HepG2 (cell line): ENCODE data around the gene TRIM27. TPM values are rescaled to one million over a fixed set of nuclear protein-coding genes. Genes with fewer than 3 reads are reported as not detected.

Experiments used
- CHCHD3 ChIP-seq: sonication (generic); formaldehyde crosslinking; IDR thresholded peaks from 2 replicates; pipeline ENCODE4 v1.8.0; 2022; ENCODE audit warnings: mild to moderate bottlenecking, missing genetic modification reagents, moderate library complexity
- CHD2 ChIP-seq: IDR thresholded peaks from 2 replicates; pipeline ENCODE4 v1.6.1; 2011; ENCODE audit warnings: low read depth, low read length, improper control_type of control experiment
- CREBL2 ChIP-seq: sonication (generic); formaldehyde crosslinking; IDR thresholded peaks from 2 replicates; pipeline ENCODE4 v1.8.1; 2023; ENCODE audit warnings: missing genetic modification reagents, mild to moderate bottlenecking, borderline replicate concordance
- DRAP1 ChIP-seq: IDR thresholded peaks from 2 replicates; pipeline ENCODE4 v1.6.1; 2016; ENCODE audit warnings: missing genetic modification reagents, missing compliant biosample characterization
- MAF1 ChIP-seq: sonication (generic); formaldehyde crosslinking; IDR thresholded peaks from 2 replicates; pipeline ENCODE4 v1.5.0; 2020; ENCODE audit warnings: missing genetic modification reagents, borderline replicate concordance
- MEIS2 ChIP-seq: sonication (generic); formaldehyde crosslinking; IDR thresholded peaks from 2 replicates; pipeline ENCODE4 v1.9.0; 2021; ENCODE audit warnings: mild to moderate bottlenecking, missing genetic modification reagents
- PAF1 ChIP-seq: IDR thresholded peaks from 2 replicates; pipeline ENCODE4 v1.6.1; 2016; ENCODE audit warnings: missing genetic modification reagents, missing compliant biosample characterization
- PBX2 ChIP-seq: IDR thresholded peaks from 2 replicates; pipeline ENCODE4 v1.6.1; 2016; ENCODE audit warnings: control low read depth
- PHB2 ChIP-seq: fragments of 450-650 bp; IDR thresholded peaks from 2 replicates; pipeline ENCODE4 v1.6.1; 2018; ENCODE audit not compliant: partially characterized antibody
- RAD21 ChIP-seq: fragments of 450-650 bp; formaldehyde crosslinking; IDR thresholded peaks from 2 replicates; pipeline ENCODE4 v1.5.0; 2020; ENCODE audit warnings: mild to moderate bottlenecking
- RFX5 ChIP-seq: IDR thresholded peaks from 2 replicates; pipeline ENCODE4 v1.6.1; 2011; ENCODE audit warnings: low read depth, low read length, improper control_type of control experiment
- SMARCC2 ChIP-seq: fragments of 450-650 bp; IDR thresholded peaks from 2 replicates; pipeline ENCODE4 v1.6.1; 2017; ENCODE audit warnings: antibody characterized with exemption, mild to moderate bottlenecking
- SYNCRIP ChIP-seq: fragments of 200-400 bp; formaldehyde crosslinking; IDR thresholded peaks from 2 replicates; pipeline ENCODE4 v1.6.1; 2018; ENCODE audit warnings: mild to moderate bottlenecking, low read depth, low read length; ENCODE audit not compliant: insufficient read depth
- TARDBP ChIP-seq: sonication (generic); formaldehyde crosslinking; IDR thresholded peaks from 2 replicates; pipeline ENCODE4 v1.8.0; 2022; ENCODE audit warnings: mild to moderate bottlenecking, missing genetic modification reagents
- ZFP1 ChIP-seq: IDR thresholded peaks from 2 replicates; pipeline ENCODE4 v1.6.1; 2016
- ZKSCAN1 ChIP-seq: fragments of 150-350 bp; IDR thresholded peaks from 2 replicates; pipeline ENCODE4 v1.6.1; 2014; ENCODE audit warnings: low read length
- ZNF10 ChIP-seq: sonication (generic); formaldehyde crosslinking; IDR thresholded peaks from 2 replicates; pipeline ENCODE4 v1.4.0; 2020; ENCODE audit warnings: mild to moderate bottlenecking, low read depth, missing genetic modification reagents, borderline replicate concordance
- ZNF205 ChIP-seq: IDR thresholded peaks from 2 replicates; pipeline ENCODE4 v1.6.1; 2018; ENCODE audit warnings: missing biosample characterization, missing genetic modification reagents
- ZNF577 ChIP-seq: sonication (generic); formaldehyde crosslinking; IDR thresholded peaks from 2 replicates; pipeline ENCODE4 v1.4.0; 2020; ENCODE audit warnings: mild to moderate bottlenecking, low read depth, missing genetic modification reagents, borderline replicate concordance
- polyA plus RNA-seq, 8 experiments: library from polyadenylated mRNA; depleted of rRNA in 3 of 8; stranded (reverse) in 7 of 8; unstranded in 1 of 8; fragments of >200 nt; fragmentation: Illumina TruSeq in 4 of 8; extraction: Trizol in 4 of 8; gene quantifications; 2 replicates each; pipeline versions ENCODE4 v1.2.1 to v1.2.3, GENCODE V29; 2011 to 2016; ENCODE audit warnings: low read depth in 4 of 8, missing spikeins in 1 of 8, mixed read lengths in 1 of 8; ENCODE audit not compliant: insufficient read depth in 1 of 8
- total RNA-seq, 5 experiments: library from RNA; depleted of rRNA; stranded (reverse); fragments of >200 nt; fragmentation: Illumina TruSeq; extraction: Trizol; gene quantifications; 2 replicates each; pipeline ENCODE4 v1.2.3, GENCODE V29; 2016; ENCODE audit warnings: low read depth in 1 of 5
- TF ChIP-seq, protein P1 (sequence below), 2 experiments: sonication (generic) in 1 of 2; formaldehyde crosslinking in 1 of 2; IDR thresholded peaks; 2 replicates each; pipeline versions ENCODE4 v1.4.0 to v1.6.1; 2018 to 2020; ENCODE audit warnings: missing genetic modification reagents in 2 of 2, borderline replicate concordance in 1 of 2, low read depth in 1 of 2, mild to moderate bottlenecking in 1 of 2, missing biosample characterization in 1 of 2
- TF ChIP-seq, protein P2 (sequence below): sonication (generic); formaldehyde crosslinking; IDR thresholded peaks from 2 replicates; pipeline ENCODE4 v1.4.0; 2020; ENCODE audit warnings: missing genetic modification reagents
- TF ChIP-seq, protein P3 (sequence below): sonication (generic); formaldehyde crosslinking; IDR thresholded peaks from 2 replicates; pipeline ENCODE4 v1.4.0; 2020; ENCODE audit warnings: mild to moderate bottlenecking, missing genetic modification reagents

The TRIM27 gene
- total and polyA plus RNA-seq, 2 of the 13 experiments (the other 11 are each of a cell fraction or from before 2014, with no cell fraction given) = 88.6 to 112 TPM

DNA sequence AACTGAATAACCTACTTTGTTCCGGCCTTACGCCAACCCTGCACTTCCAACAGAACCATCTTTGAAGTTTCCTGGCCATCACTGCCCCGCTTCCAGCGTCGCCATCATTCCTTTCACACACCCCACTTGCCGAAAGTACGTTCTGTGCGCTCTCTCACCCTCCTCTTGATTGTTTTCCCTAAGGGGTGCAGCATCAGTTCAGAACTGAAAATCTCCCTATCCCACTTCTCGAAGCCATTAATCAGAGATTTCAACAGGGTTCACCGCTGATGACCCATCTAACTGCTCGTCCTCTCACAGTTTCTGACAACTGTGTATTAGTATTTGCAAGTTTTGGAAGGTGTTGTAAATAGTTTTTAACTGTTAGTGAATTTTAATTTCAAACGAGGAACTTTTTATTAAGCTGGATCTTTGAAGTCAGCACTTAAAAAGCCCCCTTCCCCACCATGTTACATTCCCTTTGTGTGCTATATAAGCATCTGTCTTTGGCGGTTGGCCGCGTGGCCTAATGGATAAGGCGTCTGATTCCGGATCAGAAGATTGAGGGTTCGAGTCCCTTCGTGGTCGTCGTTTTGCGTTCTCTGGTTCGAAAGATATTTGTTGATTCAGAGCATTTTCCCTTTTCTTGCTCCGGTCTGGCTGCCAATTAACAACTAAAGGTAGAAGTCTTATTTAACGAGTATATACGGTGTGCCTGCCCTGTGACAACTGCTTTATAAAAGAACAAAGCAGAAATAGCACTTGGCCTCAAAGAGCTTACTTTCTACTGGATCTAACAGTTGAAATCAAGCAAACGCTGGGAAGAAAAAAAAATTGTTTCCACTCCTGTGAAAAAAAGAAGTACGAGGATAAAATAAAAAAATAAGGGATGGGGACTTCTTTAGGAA, 42.6 kb downstream of the TRIM27 start (continued):
- TF ChIP-seq, protein P1, sequence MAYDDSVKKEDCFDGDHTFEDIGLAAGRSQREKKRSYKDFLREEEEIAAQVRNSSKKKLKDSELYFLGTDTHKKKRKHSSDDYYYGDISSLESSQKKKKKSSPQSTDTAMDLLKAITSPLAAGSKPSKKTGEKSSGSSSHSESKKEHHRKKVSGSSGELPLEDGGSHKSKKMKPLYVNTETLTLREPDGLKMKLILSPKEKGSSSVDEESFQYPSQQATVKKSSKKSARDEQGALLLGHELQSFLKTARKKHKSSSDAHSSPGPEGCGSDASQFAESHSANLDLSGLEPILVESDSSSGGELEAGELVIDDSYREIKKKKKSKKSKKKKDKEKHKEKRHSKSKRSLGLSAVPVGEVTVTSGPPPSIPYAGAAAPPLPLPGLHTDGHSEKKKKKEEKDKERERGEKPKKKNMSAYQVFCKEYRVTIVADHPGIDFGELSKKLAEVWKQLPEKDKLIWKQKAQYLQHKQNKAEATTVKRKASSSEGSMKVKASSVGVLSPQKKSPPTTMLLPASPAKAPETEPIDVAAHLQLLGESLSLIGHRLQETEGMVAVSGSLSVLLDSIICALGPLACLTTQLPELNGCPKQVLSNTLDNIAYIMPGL (CRISPR knock-in tag; IDR thresholded peaks at IDR 0.05; ENCODE audit: borderline replicate concordance in 1 of 2, low read depth in 1 of 2) = peak; percentile 100
- TF ChIP-seq ZNF577 (CRISPR knock-in tag) = no peak
- TF ChIP-seq ZKSCAN1 = 0 out of 2 replicates have a peak, but pooled peaks have one; percentile 51
- TF ChIP-seq RFX5 = no peak
- no peak for TF ChIP-seq CHD2
- no peak for TF ChIP-seq ZNF10 (CRISPR knock-in tag)
- TF ChIP-seq MAF1 = peak; percentile 99
- no peak for TF ChIP-seq MEIS2 (CRISPR knock-in tag)
- TF ChIP-seq, protein P2, sequence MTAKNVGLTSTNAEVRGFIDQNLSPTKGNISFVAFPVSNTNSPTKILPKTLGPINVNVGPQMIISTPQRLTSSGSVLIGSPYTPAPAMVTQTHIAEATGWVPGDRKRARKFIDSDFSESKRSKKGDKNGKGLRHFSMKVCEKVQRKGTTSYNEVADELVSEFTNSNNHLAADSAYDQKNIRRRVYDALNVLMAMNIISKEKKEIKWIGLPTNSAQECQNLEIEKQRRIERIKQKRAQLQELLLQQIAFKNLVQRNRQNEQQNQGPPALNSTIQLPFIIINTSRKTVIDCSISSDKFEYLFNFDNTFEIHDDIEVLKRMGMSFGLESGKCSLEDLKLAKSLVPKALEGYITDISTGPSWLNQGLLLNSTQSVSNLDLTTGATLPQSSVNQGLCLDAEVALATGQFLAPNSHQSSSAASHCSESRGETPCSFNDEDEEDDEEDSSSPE (CRISPR knock-in tag) = peak; percentile 71
- no peak for TF ChIP-seq CREBL2
- TF ChIP-seq DRAP1 (CRISPR knock-in tag) = peak; percentile 66
- no peak for TF ChIP-seq RAD21 (CRISPR knock-in tag)
- peak; percentile 72 for TF ChIP-seq ZNF205 (CRISPR knock-in tag)
- TF ChIP-seq CHCHD3 = no peak
- TF ChIP-seq, protein P3, sequence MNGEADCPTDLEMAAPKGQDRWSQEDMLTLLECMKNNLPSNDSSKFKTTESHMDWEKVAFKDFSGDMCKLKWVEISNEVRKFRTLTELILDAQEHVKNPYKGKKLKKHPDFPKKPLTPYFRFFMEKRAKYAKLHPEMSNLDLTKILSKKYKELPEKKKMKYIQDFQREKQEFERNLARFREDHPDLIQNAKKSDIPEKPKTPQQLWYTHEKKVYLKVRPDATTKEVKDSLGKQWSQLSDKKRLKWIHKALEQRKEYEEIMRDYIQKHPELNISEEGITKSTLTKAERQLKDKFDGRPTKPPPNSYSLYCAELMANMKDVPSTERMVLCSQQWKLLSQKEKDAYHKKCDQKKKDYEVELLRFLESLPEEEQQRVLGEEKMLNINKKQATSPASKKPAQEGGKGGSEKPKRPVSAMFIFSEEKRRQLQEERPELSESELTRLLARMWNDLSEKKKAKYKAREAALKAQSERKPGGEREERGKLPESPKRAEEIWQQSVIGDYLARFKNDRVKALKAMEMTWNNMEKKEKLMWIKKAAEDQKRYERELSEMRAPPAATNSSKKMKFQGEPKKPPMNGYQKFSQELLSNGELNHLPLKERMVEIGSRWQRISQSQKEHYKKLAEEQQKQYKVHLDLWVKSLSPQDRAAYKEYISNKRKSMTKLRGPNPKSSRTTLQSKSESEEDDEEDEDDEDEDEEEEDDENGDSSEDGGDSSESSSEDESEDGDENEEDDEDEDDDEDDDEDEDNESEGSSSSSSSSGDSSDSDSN (CRISPR knock-in tag) = 0 out of 2 replicates have a peak, but pooled peaks have one; percentile 22
- no peak for TF ChIP-seq SMARCC2
- TF ChIP-seq ZFP1 = peak; percentile 80; the same call in 1 of the 2 replicates
- no peak for TF ChIP-seq PBX2 (CRISPR knock-in tag)
- TF ChIP-seq PAF1 = no peak
- peak; percentile 92 for TF ChIP-seq TARDBP (CRISPR knock-in tag)
- no peak for TF ChIP-seq SYNCRIP
- no peak for TF ChIP-seq PHB2
